BE2C (cell line): ENCODE measurements around the gene PPP1R11.
"Not testable (repeated sequence)": the region's sequence is repeated elsewhere in the genome, so short reads cannot be mapped to it uniquely, and the experiment has no call there.

Experiments
- DNase-seq: peaks from one replicate; pipeline ENCODE4 v3.0.0-alpha.2; 2020
- H3K27me3 ChIP-seq: fragments of 250-450 bp; sonication (Bioruptor Pico); 2 replicates; pipeline ENCODE4 v1.5.1; 2020; ENCODE audit warnings: mild to moderate bottlenecking
- H3K36me3 ChIP-seq: fragments of 250-450 bp; sonication (Bioruptor Pico); 2 replicates; pipeline ENCODE4 v1.5.1; 2020; ENCODE audit warnings: mild to moderate bottlenecking
- H3K4me1 ChIP-seq: fragments of 250-450 bp; sonication (Bioruptor Pico); 2 replicates; pipeline ENCODE4 v1.5.1; 2020
- H3K4me3 ChIP-seq: 2 replicates; pipeline ENCODE4 v1.5.1; 2011; ENCODE audit warnings: low read depth, low read length
- H3K9me3 ChIP-seq: fragments of 250-450 bp; sonication (Bioruptor Pico); 2 replicates; pipeline ENCODE4 v1.5.1; 2020
- CTCF ChIP-seq: IDR thresholded peaks from 2 replicates; pipeline ENCODE4 v1.5.1; 2012; ENCODE audit warnings: mild to moderate bottlenecking, low read depth, low read length

Gene PPP1R11

GRCh38 chr6:30029588-30029987, 37.4 kb upstream of the PPP1R11 start:
- no peak for DNase-seq
- no peak overlapping the region for H3K4me3 ChIP-seq
- TF ChIP-seq CTCF: no peak
- H3K36me3 ChIP-seq: no peaks in the 10 kb centered on the region
- no peaks in the 10 kb centered on the region for H3K4me1 ChIP-seq
- H3K9me3 ChIP-seq: no peaks in the 10 kb centered on the region
- H3K27me3 ChIP-seq: no peaks in the 10 kb centered on the region

DNA sequence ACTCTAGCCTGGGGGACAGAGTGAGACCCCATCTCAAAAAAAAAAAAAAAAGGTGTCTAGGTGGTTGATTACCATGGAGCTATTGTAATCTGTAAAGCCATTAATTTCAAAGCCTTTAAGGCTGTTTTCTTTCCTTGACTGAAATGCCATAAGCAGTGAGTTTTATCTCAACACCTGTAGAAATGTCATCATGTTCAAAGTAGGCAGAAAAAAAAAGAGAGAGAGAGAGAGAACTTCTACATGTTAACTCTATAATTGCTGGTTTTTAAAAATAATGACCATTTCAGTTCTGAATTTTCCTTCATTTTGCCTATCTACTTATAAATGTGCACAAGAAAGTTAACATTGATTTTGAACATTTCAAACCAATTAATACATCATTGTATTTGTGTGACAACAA, 35.6 kb upstream of the PPP1R11 start:
- no peaks in the 10 kb centered on the region for H3K27me3 ChIP-seq
- H3K36me3 ChIP-seq: no peaks in the 10 kb centered on the region
- DNase-seq: no peak
- H3K4me3 ChIP-seq: no peak overlapping the region
- H3K9me3 ChIP-seq: no peaks in the 10 kb centered on the region
- no peak for TF ChIP-seq CTCF
- H3K4me1 ChIP-seq: no peaks in the 10 kb centered on the region

DNA sequence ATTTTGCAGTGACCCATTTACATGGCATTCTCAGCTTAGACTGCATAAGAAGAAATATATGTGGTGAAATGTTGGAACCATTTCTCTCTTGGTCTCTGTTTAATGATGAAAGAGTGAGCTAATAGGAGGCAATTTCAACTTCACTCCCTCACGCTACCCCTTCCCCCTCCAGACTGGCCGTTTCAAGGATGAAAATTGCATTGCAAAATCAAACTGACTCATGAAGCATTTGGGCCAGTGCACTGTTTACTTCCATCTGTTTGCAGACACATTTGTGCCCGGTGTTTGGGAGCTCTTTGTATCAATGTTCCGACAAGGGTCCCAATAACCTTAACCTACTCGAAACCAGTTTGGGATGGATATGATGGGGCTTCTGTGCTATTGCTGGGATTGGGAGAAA, 33.6 kb upstream of the PPP1R11 start:
- not testable (repeated sequence) for H3K4me1 ChIP-seq, DNase-seq, H3K9me3 ChIP-seq, H3K27me3 ChIP-seq, H3K4me3 ChIP-seq, H3K36me3 ChIP-seq

GRCh38 chr6:30035784-30036183, 31.2 kb upstream of the PPP1R11 start:
- Histone ChIP-seq H3K36me3 (no peaks in the 10 kb centered on the region), H3K4me3 (no peak overlapping the region), H3K4me1 (no peaks in the 10 kb centered on the region), H3K9me3 (no peaks in the 10 kb centered on the region), H3K27me3 (no peaks in the 10 kb centered on the region)
- no peak for TF ChIP-seq CTCF
- DNase-seq: no peak

DNA sequence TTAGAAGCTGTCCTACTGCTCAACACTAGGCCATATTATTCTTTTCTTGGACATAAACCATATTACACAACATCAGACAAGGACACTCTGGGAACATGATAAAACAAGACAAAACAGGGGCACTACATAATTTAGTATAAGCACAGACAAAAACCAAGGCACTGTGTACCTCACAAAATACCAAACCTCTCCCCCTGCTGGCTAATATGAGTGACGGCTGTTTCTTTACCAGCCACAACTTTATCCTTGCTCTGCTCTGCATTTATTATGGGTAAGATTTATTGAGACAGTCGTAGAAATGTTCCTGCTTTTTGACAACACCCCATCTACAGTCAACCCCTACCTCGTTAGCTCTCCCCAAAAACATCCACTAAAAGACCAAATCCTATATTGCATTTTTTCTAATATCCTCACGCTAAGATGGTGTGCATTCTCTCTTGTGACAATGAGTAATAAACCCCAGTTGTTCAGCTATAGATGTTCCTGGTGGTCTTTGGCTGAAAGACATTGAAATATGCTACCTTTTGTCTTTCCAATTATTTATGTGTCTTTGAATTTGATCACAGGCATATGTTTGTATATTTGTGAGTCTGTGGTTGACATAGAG, 29.7 kb upstream of the PPP1R11 start:
- H3K4me1 ChIP-seq: peaks cover 2% of the 10 kb centered on the region; the same call in 1 of the 2 replicates
- H3K9me3 ChIP-seq: no peaks in the 10 kb centered on the region
- H3K4me3 ChIP-seq: no peak overlapping the region
- peak; percentile 70 for TF ChIP-seq CTCF
- H3K27me3 ChIP-seq: no peaks in the 10 kb centered on the region
- H3K36me3 ChIP-seq: no peaks in the 10 kb centered on the region
- no peak for DNase-seq

GRCh38 chr6:30041221-30041620, 25.8 kb upstream of the PPP1R11 start:
- no peaks in the 10 kb centered on the region for H3K36me3 ChIP-seq
- H3K4me3 ChIP-seq: no peak overlapping the region
- H3K4me1 ChIP-seq: peaks cover 8% of the 10 kb centered on the region; the same call in 1 of the 2 replicates
- DNase-seq: no peak
- TF ChIP-seq CTCF: no peak
- H3K9me3 ChIP-seq: no peaks in the 10 kb centered on the region
- H3K27me3 ChIP-seq: no peaks in the 10 kb centered on the region

- Histone ChIP-seq H3K27me3 (no peaks in the 10 kb centered on the region), H3K4me1 (peaks cover 8% of the 10 kb centered on the region; the same call in 1 of the 2 replicates), H3K9me3 (no peaks in the 10 kb centered on the region), H3K36me3 (no peaks in the 10 kb centered on the region), H3K4me3 (no peak overlapping the region)
- no peak for DNase-seq
- TF ChIP-seq CTCF: no peak
These were observed 25.2 kb upstream of the PPP1R11 start for GRCh38 chr6:30041821-30042220.
